Rectal smooth muscle tissue (tissue), 1 donor: Measurements from ENCODE around the gene COMMD4.
"Not testable (repeated sequence)": the region's sequence is repeated elsewhere in the genome, so short reads cannot be mapped to it uniquely, and the experiment has no call there.

Experiments used
- H3K27ac ChIP-seq: one replicate; pipeline ENCODE4 v1.7.0; 2013; ENCODE audit warnings: low read depth, low read length, inconsistent platforms
- H3K27me3 ChIP-seq: one replicate; pipeline ENCODE4 v1.7.0; 2013; ENCODE audit warnings: low read length; ENCODE audit not compliant: control insufficient read depth, insufficient read depth
- H3K36me3 ChIP-seq: one replicate; pipeline ENCODE4 v1.7.0; 2013; ENCODE audit warnings: low read length; ENCODE audit not compliant: control insufficient read depth, insufficient read depth
- H3K4me1 ChIP-seq: one replicate; pipeline ENCODE4 v1.7.0; 2013; ENCODE audit warnings: low read length; ENCODE audit not compliant: control insufficient read depth, insufficient read depth
- H3K4me3 ChIP-seq: one replicate; pipeline ENCODE4 v1.7.0; 2013; ENCODE audit warnings: low read length
- H3K9ac ChIP-seq: one replicate; pipeline ENCODE4 v1.7.0; 2013; ENCODE audit warnings: low read length

The COMMD4 gene

GRCh38 chr15:75314552-75315290 is 21.1 kb upstream of the COMMD4 start:
- no peaks in the 10 kb centered on the region for H3K36me3 ChIP-seq
- H3K4me3 ChIP-seq, result no peak overlapping the region
- no peak overlapping the region for H3K27ac ChIP-seq
- H3K9ac ChIP-seq, result no peak overlapping the region
- H3K27me3 ChIP-seq, result no peaks in the 10 kb centered on the region
- H3K4me1 ChIP-seq, result no peaks in the 10 kb centered on the region

DNA sequence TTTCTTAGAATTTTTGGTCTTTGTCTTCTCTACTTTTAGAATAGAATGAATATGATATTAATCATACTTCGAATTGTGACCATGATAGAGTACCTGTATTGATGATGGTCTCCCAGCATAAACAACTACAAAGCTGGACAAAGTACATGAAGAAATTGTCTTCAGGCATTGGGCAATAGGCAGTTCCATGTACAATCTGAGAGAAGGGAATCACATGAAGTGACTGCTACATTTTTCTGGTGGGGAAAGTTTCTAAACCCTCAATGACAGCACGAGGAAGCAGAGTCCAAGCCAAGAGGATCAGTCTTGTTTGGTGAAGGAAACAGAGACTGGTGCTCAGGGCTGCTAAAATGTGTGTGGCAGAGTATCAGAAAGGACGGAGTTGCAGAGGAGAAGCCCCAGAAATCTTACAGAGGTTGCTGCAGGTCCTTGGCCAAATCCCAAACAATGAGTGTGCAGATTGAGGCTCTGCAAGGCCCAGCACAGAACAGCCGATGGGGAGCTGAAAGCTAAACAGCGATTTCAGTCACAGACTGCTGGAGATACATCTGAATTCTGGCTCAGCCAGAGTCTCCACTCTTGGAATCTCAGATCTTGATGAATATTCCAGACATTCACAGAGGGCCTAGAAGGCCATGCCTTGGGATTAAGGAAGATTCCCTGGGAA is 16.5 kb upstream of the COMMD4 start:
- H3K9ac ChIP-seq, H3K27me3 ChIP-seq, H3K4me1 ChIP-seq, H3K36me3 ChIP-seq, H3K4me3 ChIP-seq, H3K27ac ChIP-seq: not testable (repeated sequence)

DNA sequence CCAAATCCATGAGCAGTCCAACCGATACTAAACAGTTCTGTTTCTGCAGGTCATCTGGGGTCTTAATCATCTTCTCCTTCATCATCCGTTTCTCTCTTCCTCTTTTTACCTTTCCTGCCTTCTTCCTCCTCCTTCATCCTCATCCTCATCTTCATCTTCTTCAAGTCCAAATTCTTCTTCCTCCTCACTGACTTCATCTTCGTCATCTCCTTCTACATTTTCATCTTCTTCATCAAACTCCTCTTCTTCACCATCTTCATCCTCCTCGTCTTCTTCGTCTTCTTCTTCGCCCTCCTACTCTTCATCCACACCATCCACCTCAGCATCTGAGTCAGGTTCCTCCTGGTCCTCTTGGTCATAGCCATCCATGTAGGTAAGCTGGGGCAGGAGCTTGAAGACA is 14.2 kb upstream of the COMMD4 start:
- H3K36me3 ChIP-seq, result no peaks in the 10 kb centered on the region
- H3K27me3 ChIP-seq, result no peaks in the 10 kb centered on the region
- no peak overlapping the region for H3K27ac ChIP-seq
- no peaks in the 10 kb centered on the region for H3K4me1 ChIP-seq
- no peak overlapping the region for H3K9ac ChIP-seq
- H3K4me3 ChIP-seq, result no peak overlapping the region

DNA sequence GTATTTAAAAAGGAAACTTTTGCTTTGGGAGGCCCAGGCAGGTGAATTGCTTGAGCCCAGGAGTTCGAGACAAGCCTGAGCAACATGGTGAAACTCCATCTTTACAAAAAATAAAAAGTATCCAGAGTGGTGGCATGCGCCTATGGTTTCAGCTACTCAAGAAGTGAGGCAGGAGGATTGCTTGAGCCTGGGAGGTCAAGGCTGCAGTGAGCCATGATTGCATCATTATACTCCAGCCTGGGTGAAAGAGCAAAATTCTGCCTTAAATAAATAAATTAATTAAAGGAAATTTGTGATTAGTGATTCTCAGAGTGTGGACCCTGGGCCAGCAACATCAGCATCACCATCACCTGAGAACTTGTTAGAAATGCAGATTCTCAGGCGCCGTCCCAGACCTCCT is 9.9 kb upstream of the COMMD4 start:
- Histone ChIP-seq H3K4me3 (no peak overlapping the region), H3K9ac (no peak overlapping the region), H3K4me1 (no peaks in the 10 kb centered on the region), H3K27ac (no peak overlapping the region), H3K36me3 (no peaks in the 10 kb centered on the region), H3K27me3 (no peaks in the 10 kb centered on the region)

GRCh38 chr15:75327005-75327404 is 8.9 kb upstream of the COMMD4 start:
- H3K9ac ChIP-seq, result no peak overlapping the region
- no peak overlapping the region for H3K4me3 ChIP-seq
- H3K36me3 ChIP-seq, result no peaks in the 10 kb centered on the region

GRCh38 chr15:75327491-75327890 is 8.4 kb upstream of the COMMD4 start:
- H3K9ac ChIP-seq, result no peak overlapping the region
- no peak overlapping the region for H3K27ac ChIP-seq
- no peaks in the 10 kb centered on the region for H3K36me3 ChIP-seq
- no peaks in the 10 kb centered on the region for H3K4me1 ChIP-seq
- no peaks in the 10 kb centered on the region for H3K27me3 ChIP-seq
- no peak overlapping the region for H3K4me3 ChIP-seq

More at GRCh38 chr15:75327005-75327404, 8.9 kb upstream of the COMMD4 start:
- Histone ChIP-seq H3K4me1 (no peaks in the 10 kb centered on the region), H3K27me3 (no peaks in the 10 kb centered on the region), H3K27ac (no peak overlapping the region)

DNA sequence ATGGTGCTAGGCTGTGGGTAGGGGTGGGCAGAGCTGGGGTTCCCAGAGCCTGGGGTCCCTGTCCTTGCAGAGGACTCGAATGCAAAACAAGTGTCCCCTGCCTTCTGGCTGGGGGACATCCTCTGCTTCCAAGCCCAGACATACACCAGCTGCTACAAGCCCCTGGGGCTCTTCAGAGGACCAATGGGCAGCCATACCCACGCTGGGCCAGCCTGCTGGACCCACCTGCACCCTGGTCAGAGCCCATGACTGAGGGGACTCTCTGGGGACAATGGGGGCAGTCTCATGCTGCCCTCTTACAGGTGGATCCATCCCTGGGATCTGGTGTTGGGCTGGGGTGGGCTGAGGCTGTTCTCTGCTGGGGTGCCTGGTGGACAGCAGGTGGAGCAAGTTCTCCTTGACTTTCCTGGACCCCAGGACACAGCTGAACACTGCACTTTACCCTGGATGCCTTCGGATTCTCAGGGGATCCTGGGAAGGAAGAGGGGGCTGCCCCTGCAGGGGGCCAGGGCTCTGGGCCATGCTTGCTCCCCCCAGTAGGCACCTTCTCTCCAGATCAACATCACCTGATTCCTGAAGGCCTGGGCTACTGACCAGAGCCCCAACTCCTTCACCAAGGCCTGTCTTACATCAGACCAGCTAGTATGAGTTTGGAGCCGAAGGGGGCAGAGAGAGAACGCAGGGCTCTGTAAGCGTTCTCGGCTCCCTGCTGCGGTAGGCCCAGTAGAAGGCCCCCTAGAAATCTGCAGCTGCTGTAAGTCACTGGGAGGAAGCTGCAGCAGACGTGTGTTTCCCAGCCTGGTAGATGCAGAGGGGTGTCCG is 7.2 kb upstream of the COMMD4 start:
- H3K9ac ChIP-seq, result no peak overlapping the region
- H3K27me3 ChIP-seq, result no peaks in the 10 kb centered on the region
- no peak overlapping the region for H3K4me3 ChIP-seq
- H3K27ac ChIP-seq, result no peak overlapping the region
- H3K4me1 ChIP-seq, result no peaks in the 10 kb centered on the region
- no peaks in the 10 kb centered on the region for H3K36me3 ChIP-seq

DNA sequence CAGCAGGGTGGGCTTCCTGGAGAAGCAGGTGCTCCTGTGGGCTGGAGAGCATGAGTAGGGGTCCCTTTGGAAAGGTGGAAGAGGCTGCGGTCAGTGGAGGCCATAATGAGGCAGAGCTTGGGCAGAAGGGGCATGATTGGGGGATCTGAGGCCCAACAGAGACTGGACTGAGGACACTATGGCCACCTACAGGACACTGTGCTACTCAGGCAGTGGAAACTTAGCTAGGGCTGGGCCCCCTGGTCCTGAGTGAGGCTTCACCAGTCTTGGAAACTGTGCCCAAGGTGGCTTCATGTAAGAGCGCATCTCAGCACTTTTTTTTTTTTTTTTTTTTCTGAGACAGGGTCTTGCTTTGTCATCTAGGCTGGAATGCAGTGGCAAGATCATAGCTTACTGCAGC is 6.3 kb upstream of the COMMD4 start:
- no peaks in the 10 kb centered on the region for H3K27me3 ChIP-seq
- no peaks in the 10 kb centered on the region for H3K36me3 ChIP-seq
- H3K27ac ChIP-seq, result no peak overlapping the region

GRCh38 chr15:75332093-75332492 is 3.8 kb upstream of the COMMD4 start:
- H3K4me3 ChIP-seq, H3K36me3 ChIP-seq, H3K27me3 ChIP-seq, H3K9ac ChIP-seq, H3K4me1 ChIP-seq, H3K27ac ChIP-seq: not testable (repeated sequence)

More for the DNA sequence above, 6.3 kb upstream of the COMMD4 start:
- Histone ChIP-seq H3K4me3 (no peak overlapping the region), H3K9ac (no peak overlapping the region), H3K4me1 (no peaks in the 10 kb centered on the region)

- not testable (repeated sequence) for H3K9ac ChIP-seq, H3K4me3 ChIP-seq, H3K36me3 ChIP-seq, H3K4me1 ChIP-seq, H3K27me3 ChIP-seq, H3K27ac ChIP-seq
Observed at GRCh38 chr15:75333654-75334419, 2.0 kb upstream of the COMMD4 start.

- peak overlapping the region; percentile 84 for H3K4me3 ChIP-seq
- H3K27ac ChIP-seq, result peak overlapping the region; percentile 21
- H3K9ac ChIP-seq, result no peak overlapping the region
- H3K27me3 ChIP-seq, result no peaks in the 10 kb centered on the region
- H3K36me3 ChIP-seq, result peaks cover 4% of the 10 kb centered on the region
- peaks cover 8% of the 10 kb centered on the region for H3K4me1 ChIP-seq
Observed at GRCh38 chr15:75335313-75335704, 554 bp upstream of the COMMD4 start.

GRCh38 chr15:75338661-75339240 is 2.9 kb downstream of the COMMD4 start:
- H3K36me3 ChIP-seq, result peaks cover 4% of the 10 kb centered on the region
- H3K4me3 ChIP-seq, result no peak overlapping the region
- H3K27me3 ChIP-seq, result no peaks in the 10 kb centered on the region
- H3K9ac ChIP-seq, result no peak overlapping the region
- no peak overlapping the region for H3K27ac ChIP-seq
- H3K4me1 ChIP-seq, result peaks cover 8% of the 10 kb centered on the region
